CD14-positive monocyte (primary cell): Measurements from ENCODE around the gene TMEM234. TPM values are rescaled to one million over a fixed set of nuclear protein-coding genes. Genes with fewer than 3 reads are reported as not detected.
A peak's percentile ranks its signal among the peaks of the same experiment; 100 is the strongest.

Experiments
- DNase-seq, 3 donors: peaks; one replicate each; pipeline ENCODE4 v3.0.0-alpha.2; 2011 to 2022
- H2AFZ ChIP-seq: 2 replicates; pipeline ENCODE4 v1.6.0; 2012; ENCODE audit warnings: mild to moderate bottlenecking, low read depth, low read length, inconsistent platforms; ENCODE audit not compliant: insufficient read depth, poor library complexity, severe bottlenecking
- H3K27ac ChIP-seq, 2 donors: 1 replicate in 1 of 2; 2 replicates in 1 of 2; pipeline ENCODE4 v1.5.1; 2012 to 2013; ENCODE audit warnings: low read length in 2 of 2, control low read depth in 1 of 2, inconsistent platforms in 1 of 2, low read depth in 1 of 2, mild to moderate bottlenecking in 1 of 2
- H3K27me3 ChIP-seq, 2 donors: one replicate each; pipeline versions ENCODE4 v1.6.0 to v1.6.1; 2011 to 2013; ENCODE audit warnings: low read length in 2 of 2; ENCODE audit not compliant: control insufficient read depth in 2 of 2, insufficient read depth in 2 of 2
- H3K36me3 ChIP-seq, 2 donors: replicated peaks in 1 of 2; 1 replicate in 1 of 2; 2 replicates in 1 of 2; pipeline versions ENCODE4 v1.5.1 to v1.6.1; 2012 to 2013; ENCODE audit warnings: low read length in 2 of 2, control low read depth in 1 of 2, inconsistent platforms in 1 of 2, mild to moderate bottlenecking in 1 of 2; ENCODE audit not compliant: insufficient read depth in 2 of 2, control insufficient read depth in 1 of 2
- H3K4me1 ChIP-seq, 2 donors: 1 replicate in 1 of 2; 2 replicates in 1 of 2; pipeline versions ENCODE4 v1.5.1 to v1.6.1; 2012 to 2013; ENCODE audit warnings: low read length in 2 of 2, control low read depth in 1 of 2, inconsistent platforms in 1 of 2, mild to moderate bottlenecking in 1 of 2, moderate library complexity in 1 of 2; ENCODE audit not compliant: insufficient read depth in 2 of 2, control insufficient read depth in 1 of 2
- H3K4me2 ChIP-seq: replicated peaks from 2 replicates; pipeline ENCODE3; 2012; ENCODE audit warnings: low read length, moderate library complexity, mild to moderate bottlenecking; ENCODE audit not compliant: poor library complexity, severe bottlenecking; ENCODE audit errors: extremely low read depth
- H3K4me3 ChIP-seq, 3 experiments: fragments of 200-600 bp in 1 of 3; sonication (generic) in 1 of 3; replicated peaks in 1 of 3; 1 replicate in 2 of 3; 2 replicates in 1 of 3; pipeline ENCODE4 v1.5.1; 2011 to 2013; ENCODE audit warnings: low read length in 3 of 3, mild to moderate bottlenecking in 3 of 3, control low read depth in 2 of 3, low read depth in 2 of 3, inconsistent platforms in 1 of 3, moderate library complexity in 1 of 3
- H3K79me2 ChIP-seq: 2 replicates; pipeline ENCODE4 v1.6.0; 2012; ENCODE audit warnings: mild to moderate bottlenecking, control low read depth, inconsistent platforms, low read length, moderate library complexity; ENCODE audit not compliant: insufficient read depth
- H3K9ac ChIP-seq: 2 replicates; pipeline ENCODE4 v1.6.0; 2017; ENCODE audit warnings: low read length, mild to moderate bottlenecking; ENCODE audit not compliant: insufficient read depth, poor library complexity, severe bottlenecking
- H3K9me3 ChIP-seq, 2 donors: replicated peaks in 1 of 2; 1 replicate in 1 of 2; 2 replicates in 1 of 2; pipeline versions ENCODE4 v1.5.1 to v1.6.1; 2012 to 2013; ENCODE audit warnings: low read length in 2 of 2, control low read depth in 1 of 2; ENCODE audit not compliant: control insufficient read depth in 1 of 2, insufficient read depth in 1 of 2
- H4K20me1 ChIP-seq: 2 replicates; pipeline ENCODE4 v1.6.0; 2012; ENCODE audit warnings: mild to moderate bottlenecking, low read length, control low read depth, moderate library complexity; ENCODE audit not compliant: insufficient read depth
- H3K27ac Mint-ChIP-seq, 7 donors: one replicate each; pipeline ENCODE4 v1.8.0; 2020; ENCODE audit warnings: mild to moderate bottlenecking in 7 of 7, mixed read lengths in 7 of 7, moderate library complexity in 6 of 7, inconsistent platforms in 2 of 7
- H3K27me3 Mint-ChIP-seq, 3 donors: one replicate each; pipeline ENCODE4 v1.8.0; 2021 to 2022; ENCODE audit warnings: low read depth in 3 of 3, mild to moderate bottlenecking in 3 of 3, mixed read lengths in 3 of 3, moderate library complexity in 3 of 3, inconsistent platforms in 1 of 3
- H3K36me3 Mint-ChIP-seq, 2 donors: one replicate each; pipeline ENCODE4 v1.8.0; 2020; ENCODE audit warnings: mixed read lengths in 2 of 2, inconsistent platforms in 1 of 2, mild to moderate bottlenecking in 1 of 2
- H3K4me1 Mint-ChIP-seq: one replicate; pipeline ENCODE4 v1.8.0; 2020; ENCODE audit warnings: mild to moderate bottlenecking, mixed read lengths
- H3K4me3 Mint-ChIP-seq, 2 donors: one replicate each; pipeline ENCODE4 v1.8.0; 2020; ENCODE audit warnings: mild to moderate bottlenecking in 2 of 2, mixed read lengths in 2 of 2, moderate library complexity in 1 of 2
- H3K9me3 Mint-ChIP-seq, 7 donors: one replicate each; pipeline ENCODE4 v1.8.0; 2020 to 2022; ENCODE audit warnings: mixed read lengths in 7 of 7, mild to moderate bottlenecking in 6 of 7, moderate library complexity in 6 of 7, inconsistent platforms in 2 of 7
- CTCF ChIP-seq: fragments of 200-600 bp; IDR thresholded peaks from one replicate; pipeline ENCODE4 v1.8.0; 2022; ENCODE audit warnings: antibody characterized with exemption, mild to moderate bottlenecking
- WGBS: methylation state at CpG from one replicate; pipeline ENCODE4 v1.1.5; 2013; ENCODE audit warnings: missing lambda C conversion rate; ENCODE audit not compliant: insufficient coverage; 5-methylcytosine and 5-hydroxymethylcytosine counted together
- intact Hi-C, 2 donors: fragments of 100-400 bp; cut with micrococcal nuclease; formaldehyde crosslinking; loops; one replicate each; pipeline versions ENCODE4 v1.15.0 to v1.15.1; 2023
- polyA plus RNA-seq, 3 donors: library from polyadenylated mRNA; depleted of rRNA in 1 of 3; unstranded in 2 of 3; stranded (reverse) in 1 of 3; fragments of 300-500 nt in 2 of 3; fragments of >200 nt in 1 of 3; fragmentation: Illumina TruSeq in 2 of 3; gene quantifications; 1 replicate in 2 of 3; 2 replicates in 1 of 3; pipeline ENCODE4 v1.2.3, GENCODE V29; 2012 to 2021

TMEM234 gene
- polyA plus RNA-seq, 3 donors = 12.8 to 22.0 (median 14.5) TPM

- Mint-ChIP-seq H3K27me3 (peaks cover 24 to 33% (median 29%) of the 10 kb centered on the region in 3 donors), H3K4me1 (peaks cover 24% of the 10 kb centered on the region), H3K9me3 (peaks cover 0 to 3% (median 0%) of the 10 kb centered on the region in 7 donors), H3K27ac (no peak overlapping the region), H3K36me3 (no peaks in the 10 kb centered on the region), H3K4me3 (peak overlapping the region in 1 of 2 donors; percentile 88)
- H2AFZ ChIP-seq = no peak overlapping the region
- no peak for TF ChIP-seq CTCF
- H3K79me2 ChIP-seq = no peaks in the 10 kb centered on the region
- no peak overlapping the region for H3K4me2 ChIP-seq
- 100% methylated on average over 2 of the region's 4 CpGs for WGBS
- H3K36me3 ChIP-seq = no peaks in the 10 kb centered on the region
- H3K4me1 ChIP-seq = peaks cover 20 to 29% of the 10 kb centered on the region in 2 donors
- DNase-seq = no peak
- peaks cover 0 to 30% of the 10 kb centered on the region in 2 donors for H3K27me3 ChIP-seq
- no peak overlapping the region for H3K4me3 ChIP-seq
- no peaks in the 10 kb centered on the region for H4K20me1 ChIP-seq
- no peaks in the 10 kb centered on the region for H3K9me3 ChIP-seq
- H3K9ac ChIP-seq = no peak overlapping the region
- H3K27ac ChIP-seq = no peak overlapping the region
- intact Hi-C loops = no loop called here
These were observed 17.2 kb upstream of the TMEM234 start for GRCh38 chr1:32239337-32239736.

GRCh38 chr1:32234792-32235191, 12.6 kb upstream of the TMEM234 start:
- DNase-seq = no peak
- H3K4me1 ChIP-seq = no peaks in the 10 kb centered on the region
- H3K79me2 ChIP-seq = no peaks in the 10 kb centered on the region
- H3K36me3 ChIP-seq = peaks cover 21 to 26% of the 10 kb centered on the region in 2 donors
- no peaks in the 10 kb centered on the region for H4K20me1 ChIP-seq
- H2AFZ ChIP-seq = no peak overlapping the region
- Mint-ChIP-seq H3K27ac (no peak overlapping the region), H3K4me1 (no peaks in the 10 kb centered on the region), H3K9me3 (no peaks in the 10 kb centered on the region), H3K36me3 (peaks cover 22 to 28% of the 10 kb centered on the region in 2 donors), H3K27me3 (peaks cover 7 to 9% (median 7%) of the 10 kb centered on the region in 3 donors), H3K4me3 (no peak overlapping the region)
- WGBS = 97% methylated on average over 7 of the region's 7 CpGs
- H3K27me3 ChIP-seq = peaks cover 0 to 10% of the 10 kb centered on the region in 2 donors
- TF ChIP-seq CTCF = no peak
- H3K27ac ChIP-seq = no peak overlapping the region
- H3K9ac ChIP-seq = no peak overlapping the region
- no peak overlapping the region for H3K4me3 ChIP-seq
- intact Hi-C loops = no loop called here
- no peaks in the 10 kb centered on the region for H3K9me3 ChIP-seq
- no peak overlapping the region for H3K4me2 ChIP-seq
